Middle frontal gyrus (tissue), 1 donor: ENCODE data around the gene PDE6D.

ENCODE experiments used
- DNase-seq: peaks from one replicate; pipeline ENCODE4 v3.0.0-alpha.2; 2015; ENCODE audit warnings: low spot score; ENCODE audit errors: extremely low spot score

The PDE6D gene

GRCh38 chr2:231707927-231708772 is 72.9 kb downstream of the PDE6D start, which contains the start of gene PTMA:
PTMA (plus strand) TSS chr2:231708525; CDS start chr2:231708707, 182 bp downstream.
- peak; percentile 100 for DNase-seq

- DNase-seq = no peak
These were observed 73.5 kb downstream of the PDE6D start for GRCh38 chr2:231707625-231707926.

GRCh38 chr2:231706731-231707624 is 74.1 kb downstream of the PDE6D start:
- DNase-seq = peak; percentile 98

- no peak for DNase-seq
These were observed 77.1 kb downstream of the PDE6D start for GRCh38 chr2:231704017-231704416.

GRCh38 chr2:231701456-231702373 is 79.4 kb downstream of the PDE6D start:
- DNase-seq = no peak

- no peak for DNase-seq
These were observed 82.1 kb downstream of the PDE6D start for GRCh38 chr2:231699006-231699405.

GRCh38 chr2:231696004-231696367 is 85.1 kb downstream of the PDE6D start:
- DNase-seq = no peak

GRCh38 chr2:231693956-231694355 is 87.1 kb downstream of the PDE6D start:
- no peak for DNase-seq

GRCh38 chr2:231692847-231693246 is 88.2 kb downstream of the PDE6D start:
- DNase-seq = no peak

- DNase-seq = no peak
These were observed 89.8 kb downstream of the PDE6D start for GRCh38 chr2:231691251-231691772.

- no peak for DNase-seq
These were observed 91.8 kb downstream of the PDE6D start for GRCh38 chr2:231689124-231689893.

- DNase-seq = no peak
These were observed 92.4 kb downstream of the PDE6D start for GRCh38 chr2:231688719-231689118.

GRCh38 chr2:231687961-231688360 is 93.1 kb downstream of the PDE6D start:
- no peak for DNase-seq

- DNase-seq = peak; percentile 61
These were observed 93.8 kb downstream of the PDE6D start for GRCh38 chr2:231687133-231687852.

- no peak for DNase-seq
These were observed 94.6 kb downstream of the PDE6D start for GRCh38 chr2:231686192-231687100.

- DNase-seq = peak; percentile 75
These were observed 95.5 kb downstream of the PDE6D start for GRCh38 chr2:231685349-231686191.

- DNase-seq = peak; percentile 64
These were observed 96.5 kb downstream of the PDE6D start for GRCh38 chr2:231684314-231685223.
